Mesenchymal stem cell (in vitro differentiated cells and primary cell): ENCODE results near the gene GDF11.
A peak's percentile ranks its signal among the peaks of the same experiment; 100 is the strongest.

Source experiments
- DNase-seq: peaks from one replicate; pipeline ENCODE4 v3.0.0-alpha.2; 2013
- H2AFZ ChIP-seq: one replicate; pipeline ENCODE4 v1.6.1; 2013; ENCODE audit warnings: low read depth, mild to moderate bottlenecking, control low read depth, inconsistent platforms, low read length, moderate library complexity
- H2AK5ac ChIP-seq: 2 replicates; pipeline ENCODE4 v1.6.1; 2013; ENCODE audit warnings: low read length, moderate library complexity, mild to moderate bottlenecking, inconsistent platforms; ENCODE audit not compliant: severe bottlenecking
- H2BK120ac ChIP-seq: one replicate; pipeline ENCODE4 v1.6.1; 2013; ENCODE audit warnings: low read depth, mild to moderate bottlenecking, inconsistent platforms, low read length, moderate library complexity
- H2BK12ac ChIP-seq, 2 experiments: one replicate each; pipeline ENCODE4 v1.6.1; 2013; ENCODE audit warnings: inconsistent platforms in 2 of 2, low read length in 2 of 2, mild to moderate bottlenecking in 2 of 2, moderate library complexity in 2 of 2, control low read depth in 1 of 2
- H2BK15ac ChIP-seq: one replicate; pipeline ENCODE4 v1.6.1; 2013; ENCODE audit warnings: mild to moderate bottlenecking, low read depth, inconsistent platforms; ENCODE audit not compliant: poor library complexity, severe bottlenecking
- H2BK5ac ChIP-seq: 2 replicates; pipeline ENCODE4 v1.6.1; 2013; ENCODE audit warnings: low read depth, mild to moderate bottlenecking, low read length, control low read depth, inconsistent platforms; ENCODE audit not compliant: poor library complexity, severe bottlenecking
- H3K14ac ChIP-seq, 2 experiments: one replicate each; pipeline ENCODE4 v1.6.1; 2013; ENCODE audit warnings: inconsistent platforms in 2 of 2, low read length in 2 of 2, control low read depth in 1 of 2, mild to moderate bottlenecking in 1 of 2, moderate library complexity in 1 of 2
- H3K18ac ChIP-seq, 2 experiments: one replicate each; pipeline ENCODE4 v1.6.1; 2013; ENCODE audit warnings: inconsistent platforms in 2 of 2, low read length in 2 of 2, control low read depth in 1 of 2, low read depth in 1 of 2, mild to moderate bottlenecking in 1 of 2
- H3K23ac ChIP-seq, 2 experiments: one replicate each; pipeline ENCODE4 v1.6.1; 2013; ENCODE audit warnings: inconsistent platforms in 2 of 2, low read length in 2 of 2, mild to moderate bottlenecking in 2 of 2, moderate library complexity in 2 of 2, control low read depth in 1 of 2
- H3K27ac ChIP-seq: 2 replicates; pipeline ENCODE4 v1.5.1; 2013; ENCODE audit warnings: mild to moderate bottlenecking, moderate library complexity, low read length, control low read depth, inconsistent platforms; ENCODE audit not compliant: poor library complexity, severe bottlenecking
- H3K27me3 ChIP-seq, 2 experiments: 2 replicates each; pipeline versions ENCODE4 v1.6.1 to v1.7.0; 2013; ENCODE audit warnings: low read length in 2 of 2, mild to moderate bottlenecking in 2 of 2, moderate library complexity in 2 of 2, control low read depth in 1 of 2, inconsistent platforms in 1 of 2; ENCODE audit not compliant: control insufficient read depth in 1 of 2, insufficient read depth in 1 of 2
- H3K36me3 ChIP-seq, 2 experiments: 2 replicates each; pipeline versions ENCODE4 v1.6.1 to v1.7.0; 2013; ENCODE audit warnings: low read length in 2 of 2, control low read depth in 1 of 2, inconsistent platforms in 1 of 2, low read depth in 1 of 2, mild to moderate bottlenecking in 1 of 2; ENCODE audit not compliant: insufficient read depth in 2 of 2, control insufficient read depth in 1 of 2
- H3K4ac ChIP-seq, 2 experiments: one replicate each; pipeline ENCODE4 v1.6.1; 2013; ENCODE audit warnings: inconsistent platforms in 2 of 2, low read length in 2 of 2, mild to moderate bottlenecking in 2 of 2, moderate library complexity in 2 of 2, control low read depth in 1 of 2, low read depth in 1 of 2
- H3K4me1 ChIP-seq: 2 replicates; pipeline ENCODE4 v1.6.1; 2013; ENCODE audit warnings: low read depth, low read length, control low read depth; ENCODE audit not compliant: control insufficient read depth, insufficient read depth
- H3K4me2 ChIP-seq: 2 replicates; pipeline ENCODE4 v1.6.1; 2013; ENCODE audit warnings: low read length, mild to moderate bottlenecking, inconsistent platforms; ENCODE audit not compliant: poor library complexity, severe bottlenecking
- H3K4me3 ChIP-seq, 2 experiments: 2 replicates each; pipeline versions ENCODE4 v1.5.1 to v1.7.0; 2013; ENCODE audit warnings: low read length in 2 of 2, mild to moderate bottlenecking in 2 of 2, control low read depth in 1 of 2, low read depth in 1 of 2; ENCODE audit not compliant: insufficient read depth in 1 of 2
- H3K79me1 ChIP-seq: replicated peaks from 2 replicates; pipeline ENCODE4 v1.6.1; 2013; ENCODE audit warnings: mild to moderate bottlenecking, control low read depth, low read length, inconsistent platforms; ENCODE audit not compliant: poor library complexity, severe bottlenecking
- H3K9ac ChIP-seq: 2 replicates; pipeline ENCODE4 v1.7.0; 2013; ENCODE audit warnings: mild to moderate bottlenecking, low read length, moderate library complexity
- H3K9me3 ChIP-seq: 2 replicates; pipeline ENCODE4 v1.7.0; 2013; ENCODE audit warnings: mild to moderate bottlenecking, low read length; ENCODE audit not compliant: control insufficient read depth
- H4K8ac ChIP-seq: one replicate; pipeline ENCODE4 v1.6.1; 2013; ENCODE audit warnings: inconsistent platforms, mild to moderate bottlenecking, low read length, moderate library complexity
- H4K91ac ChIP-seq: one replicate; pipeline ENCODE4 v1.6.1; 2013; ENCODE audit warnings: mild to moderate bottlenecking, low read length, inconsistent platforms
- WGBS: methylation state at CpG from one replicate; pipeline ENCODE4 v1.1.7; 2013; ENCODE audit warnings: mixed read lengths; 5-methylcytosine and 5-hydroxymethylcytosine counted together

GDF11 gene

GRCh38 chr12:55744340-55745030 lies 1.6 kb downstream of the GDF11 start:
- peaks cover 11 to 12% of the 10 kb centered on the region in 2 experiments for H3K36me3 ChIP-seq
- H3K27ac ChIP-seq: no peak overlapping the region
- no peak overlapping the region for H4K8ac ChIP-seq
- H3K4me3 ChIP-seq: peak overlapping the region; percentile 62 to 91
- H3K79me1 ChIP-seq: peaks cover 13% of the 10 kb centered on the region
- no peak overlapping the region for H3K23ac ChIP-seq
- H3K4me1 ChIP-seq: peaks cover 22% of the 10 kb centered on the region
- H2BK12ac ChIP-seq: peak overlapping the region in 1 of 2 experiments; percentile 60
- H3K9ac ChIP-seq: peak overlapping the region; percentile 82
- no peak overlapping the region for H3K4ac ChIP-seq
- peak overlapping the region in 1 of 2 experiments; percentile 29 for H3K18ac ChIP-seq
- H2BK5ac ChIP-seq: no peak overlapping the region
- H2BK120ac ChIP-seq: no peak overlapping the region
- H3K27me3 ChIP-seq: no peaks in the 10 kb centered on the region
- H2AK5ac ChIP-seq: no peak overlapping the region
- 7% methylated on average over 7 of the region's 11 CpGs for WGBS
- no peaks in the 10 kb centered on the region for H3K9me3 ChIP-seq
- DNase-seq: no peak
- peak overlapping the region; percentile 85 for H3K4me2 ChIP-seq
- no peak overlapping the region for H4K91ac ChIP-seq
- H2BK15ac ChIP-seq: no peak overlapping the region
- no peak overlapping the region for H3K14ac ChIP-seq
- H2AFZ ChIP-seq: no peak overlapping the region

- Histone ChIP-seq H2AK5ac (no peak overlapping the region), H3K36me3 (peaks cover 18 to 19% of the 10 kb centered on the region in 2 experiments), H2BK120ac (peak overlapping the region; percentile 57), H2BK12ac (peak overlapping the region; percentile 20 to 33), H3K4me1 (peaks cover 22% of the 10 kb centered on the region), H3K14ac (peak overlapping the region in 1 of 2 experiments; percentile 61), H3K4me3 (peak overlapping the region in 1 of 2 experiments; percentile 91), H2BK5ac (no peak overlapping the region), H3K23ac (no peak overlapping the region), H3K27me3 (no peaks in the 10 kb centered on the region), H3K4ac (peak overlapping the region in 1 of 2 experiments; percentile 45), H3K18ac (peak overlapping the region; percentile 71 to 73), H2BK15ac (peak overlapping the region; percentile 49), H4K91ac (peak overlapping the region; percentile 75), H3K79me1 (peaks cover 15% of the 10 kb centered on the region), H2AFZ (no peak overlapping the region), H3K4me2 (peak overlapping the region; percentile 85), H3K27ac (no peak overlapping the region), H4K8ac (peak overlapping the region; percentile 82), H3K9ac (peak overlapping the region; percentile 82), H3K9me3 (no peaks in the 10 kb centered on the region)
- 4% methylated on average over 11 of the region's 13 CpGs for WGBS
- DNase-seq: peak; percentile 31
These were observed 2.6 kb downstream of the GDF11 start for GRCh38 chr12:55745361-55746173.

GRCh38 chr12:55746174-55746912 lies 3.4 kb downstream of the GDF11 start:
- peak overlapping the region in 1 of 2 experiments; percentile 58 for H3K18ac ChIP-seq
- H3K14ac ChIP-seq: no peak overlapping the region

GRCh38 chr12:55746913-55747231 lies 4.0 kb downstream of the GDF11 start:
- H3K14ac ChIP-seq: no peak overlapping the region
- no peak overlapping the region for H2AK5ac ChIP-seq
- H3K4me1 ChIP-seq: peaks cover 20% of the 10 kb centered on the region
- H4K91ac ChIP-seq: no peak overlapping the region
- H3K4ac ChIP-seq: no peak overlapping the region
- H2BK15ac ChIP-seq: no peak overlapping the region
- no peaks in the 10 kb centered on the region for H3K9me3 ChIP-seq
- H2AFZ ChIP-seq: no peak overlapping the region
- H3K23ac ChIP-seq: no peak overlapping the region
- no peak overlapping the region for H2BK5ac ChIP-seq
- peaks cover 30 to 32% of the 10 kb centered on the region in 2 experiments for H3K36me3 ChIP-seq
- H3K18ac ChIP-seq: no peak overlapping the region
- no peak overlapping the region for H2BK12ac ChIP-seq
- H3K4me3 ChIP-seq: no peak overlapping the region
- H3K79me1 ChIP-seq: peaks cover 20% of the 10 kb centered on the region
- H3K27ac ChIP-seq: no peak overlapping the region
- no peak overlapping the region for H4K8ac ChIP-seq
- no peaks in the 10 kb centered on the region for H3K27me3 ChIP-seq
- no peak overlapping the region for H3K9ac ChIP-seq
- DNase-seq: no peak
- H2BK120ac ChIP-seq: no peak overlapping the region
- H3K4me2 ChIP-seq: no peak overlapping the region

More at GRCh38 chr12:55746174-55746912, 3.4 kb downstream of the GDF11 start:
- no peak overlapping the region for H2BK15ac ChIP-seq
- H3K23ac ChIP-seq: no peak overlapping the region
- H4K91ac ChIP-seq: no peak overlapping the region
- H2AK5ac ChIP-seq: no peak overlapping the region
- H3K79me1 ChIP-seq: peaks cover 17% of the 10 kb centered on the region
- no peak overlapping the region for H3K27ac ChIP-seq
- H3K9me3 ChIP-seq: no peaks in the 10 kb centered on the region
- H3K4me1 ChIP-seq: peaks cover 22% of the 10 kb centered on the region
- no peak for DNase-seq
- H4K8ac ChIP-seq: peak overlapping the region; percentile 27
- H3K9ac ChIP-seq: peak overlapping the region; percentile 36
- H3K4ac ChIP-seq: no peak overlapping the region
- no peaks in the 10 kb centered on the region for H3K27me3 ChIP-seq
- no peak overlapping the region for H3K4me3 ChIP-seq
- H2BK12ac ChIP-seq: peak overlapping the region in 1 of 2 experiments; percentile 29
- H3K4me2 ChIP-seq: no peak overlapping the region
- no peak overlapping the region for H2BK120ac ChIP-seq
- H2BK5ac ChIP-seq: no peak overlapping the region
- H2AFZ ChIP-seq: no peak overlapping the region
- peaks cover 24 to 27% of the 10 kb centered on the region in 2 experiments for H3K36me3 ChIP-seq
- 3% methylated on average over 2 of the region's 3 CpGs for WGBS
